HG03378 (cell line): ENCODE results near the gene CD37.
"Not testable (repeated sequence)": the region's sequence is repeated elsewhere in the genome, so short reads cannot be mapped to it uniquely, and the experiment has no call there.

Experiments used
- ATAC-seq: cut with Tn5 transposase; IDR thresholded peaks from one replicate; pipeline ENCODE4 v1.9.1; 2021; ENCODE audit warnings: mild to moderate bottlenecking, moderate library complexity; ENCODE audit not compliant: unreplicated experiment

CD37 gene, protein sequence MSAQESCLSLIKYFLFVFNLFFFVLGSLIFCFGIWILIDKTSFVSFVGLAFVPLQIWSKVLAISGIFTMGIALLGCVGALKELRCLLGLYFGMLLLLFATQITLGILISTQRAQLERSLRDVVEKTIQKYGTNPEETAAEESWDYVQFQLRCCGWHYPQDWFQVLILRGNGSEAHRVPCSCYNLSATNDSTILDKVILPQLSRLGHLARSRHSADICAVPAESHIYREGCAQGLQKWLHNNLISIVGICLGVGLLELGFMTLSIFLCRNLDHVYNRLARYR

DNA sequence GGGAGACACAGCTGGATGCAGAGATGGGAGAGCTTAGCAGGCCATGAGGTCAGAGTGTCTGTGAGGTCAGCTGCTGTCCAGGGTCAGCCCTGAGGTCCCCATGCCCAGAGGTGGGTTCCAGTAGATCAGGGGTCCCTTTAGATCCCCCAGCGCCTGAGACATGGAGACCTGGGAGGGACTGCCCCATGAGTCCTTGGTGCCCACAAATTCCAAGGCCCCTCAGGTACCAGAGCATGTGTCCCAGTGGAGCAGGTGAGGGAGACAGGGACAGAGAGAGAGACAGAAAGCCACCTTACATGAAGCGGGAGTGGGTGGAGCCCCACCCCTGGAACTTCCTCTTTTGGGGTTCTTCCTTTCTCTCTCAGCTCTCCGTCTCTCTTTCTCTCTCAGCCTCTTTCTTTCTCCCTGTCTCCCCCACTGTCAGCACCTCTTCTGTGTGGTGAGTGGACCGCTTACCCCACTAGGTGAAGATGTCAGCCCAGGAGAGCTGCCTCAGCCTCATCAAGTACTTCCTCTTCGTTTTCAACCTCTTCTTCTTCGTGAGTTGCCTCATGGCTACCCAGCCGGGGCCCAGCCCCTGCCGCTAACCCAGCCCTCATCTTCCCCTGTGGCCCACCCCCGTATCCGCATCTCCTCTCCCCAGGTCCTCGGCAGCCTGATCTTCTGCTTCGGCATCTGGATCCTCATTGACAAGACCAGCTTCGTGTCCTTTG is at the start of gene CD37:
Gene CD37 (plus strand): TSS at position 336 of the 713 bp plus-strand sequence. CDS start 135 bp downstream, at position 471.
- ATAC-seq: no peak

GRCh38 chr19:49287141-49287770 is 48.0 kb upstream of the CD37 start:
- no peak for ATAC-seq

GRCh38 chr19:49288205-49288604 is 47.0 kb upstream of the CD37 start:
- ATAC-seq: not testable (repeated sequence)

GRCh38 chr19:49289286-49289685 is 45.9 kb upstream of the CD37 start:
- not testable (repeated sequence) for ATAC-seq

DNA sequence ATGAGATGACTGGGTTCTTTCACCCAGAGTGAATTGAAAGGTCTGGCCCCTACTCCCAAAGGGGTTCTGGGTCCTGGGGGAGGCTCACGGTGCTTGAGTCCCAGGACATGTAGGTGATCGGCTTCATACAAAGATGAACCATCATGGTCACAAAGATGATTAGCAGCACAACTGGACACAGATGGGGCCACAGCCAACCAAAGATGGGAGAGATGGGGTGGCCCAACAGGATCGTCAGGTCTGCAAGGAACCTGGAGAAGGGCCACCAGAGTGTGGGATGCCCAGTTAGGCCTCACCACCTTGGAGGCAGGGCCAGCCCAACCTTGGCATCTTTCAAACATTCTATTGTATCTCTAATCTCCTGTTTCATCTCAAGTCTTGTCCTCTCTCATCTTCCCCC is 44.7 kb upstream of the CD37 start:
- no peak for ATAC-seq

DNA sequence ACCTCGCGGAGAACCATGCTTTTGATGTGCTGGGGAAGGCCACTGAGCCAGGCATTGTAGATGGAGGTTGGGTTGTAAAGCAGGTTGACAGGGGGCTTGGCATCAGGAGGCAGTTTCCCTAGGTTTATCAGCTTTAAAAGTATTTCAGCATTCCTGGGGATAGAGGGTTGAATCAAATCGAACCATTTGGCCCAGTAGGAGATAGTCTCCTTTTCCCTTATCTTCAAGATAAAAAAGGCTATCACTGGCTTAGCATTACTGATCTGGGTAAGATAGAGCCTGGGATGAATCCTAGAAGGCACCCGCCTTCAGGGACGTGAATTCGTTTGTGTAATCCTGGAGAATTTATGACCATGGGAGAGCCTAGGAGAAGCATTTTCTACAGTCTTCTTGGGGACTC is 40.8 kb upstream of the CD37 start:
- ATAC-seq: no peak

- ATAC-seq: no peak
These were observed 39.9 kb upstream of the CD37 start for GRCh38 chr19:49295208-49295880.

- no peak for ATAC-seq
These were observed 37.8 kb upstream of the CD37 start for GRCh38 chr19:49297403-49297802.

DNA sequence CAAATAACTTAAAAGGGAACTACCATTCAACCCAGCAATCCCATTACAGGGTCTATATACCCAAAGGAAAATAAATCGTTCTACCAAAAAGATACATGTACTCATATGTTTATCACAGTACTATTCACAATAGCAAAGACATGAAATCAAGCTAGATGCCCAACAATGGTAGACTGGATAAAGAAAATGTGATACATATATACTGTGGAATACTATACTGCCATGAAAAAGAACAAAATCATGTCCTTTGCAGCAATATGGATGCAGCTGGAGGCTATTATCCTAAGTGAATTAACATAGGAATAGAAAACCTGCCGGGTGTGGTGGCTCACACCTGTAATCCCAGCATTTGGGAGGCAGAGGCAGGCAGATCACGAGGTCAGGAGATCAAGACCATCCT is 36.6 kb upstream of the CD37 start:
- ATAC-seq: not testable (repeated sequence)

- ATAC-seq: peak; percentile 54
These were observed 33.9 kb upstream of the CD37 start for GRCh38 chr19:49301165-49301865.

DNA sequence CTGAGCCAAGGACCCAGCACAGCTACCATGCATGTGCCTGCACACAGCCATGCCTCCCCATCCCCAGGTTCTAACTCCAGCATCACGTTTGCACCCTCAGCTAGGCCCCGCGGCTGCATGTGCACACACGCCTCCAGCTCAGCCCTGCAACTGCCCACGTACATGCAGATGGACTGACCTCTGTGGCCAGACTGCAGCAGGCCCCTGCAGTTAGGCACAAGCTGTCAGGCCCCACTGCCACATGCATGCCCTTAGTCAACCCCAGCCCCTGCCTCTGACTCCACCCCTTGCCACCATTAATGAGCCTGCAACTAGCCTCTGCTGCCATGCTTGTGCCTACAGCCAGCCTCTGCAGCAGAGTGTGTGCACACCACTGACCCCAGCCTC is 33.3 kb upstream of the CD37 start:
- ATAC-seq: no peak

GRCh38 chr19:49306734-49307133 is 28.5 kb upstream of the CD37 start:
- not testable (repeated sequence) for ATAC-seq

- no peak for ATAC-seq
These were observed 26.1 kb upstream of the CD37 start for GRCh38 chr19:49309087-49309486.

- no peak for ATAC-seq
These were observed 20.1 kb upstream of the CD37 start for GRCh38 chr19:49315111-49315510.

- no peak for ATAC-seq
These were observed 18.9 kb upstream of the CD37 start for GRCh38 chr19:49316284-49316683.

- no peak for ATAC-seq
These were observed 16.9 kb upstream of the CD37 start for GRCh38 chr19:49318296-49318695.

GRCh38 chr19:49324801-49325576 is 10.2 kb upstream of the CD37 start, which contains the start of gene SLC6A16:
Gene SLC6A16, minus strand, starts transcription at chr19:49325191. Its CDS starts 13,844 bp downstream, at chr19:49311347.
- ATAC-seq: no peak

- not testable (repeated sequence) for ATAC-seq
These were observed 9.4 kb upstream of the CD37 start for GRCh38 chr19:49325756-49326155.

DNA sequence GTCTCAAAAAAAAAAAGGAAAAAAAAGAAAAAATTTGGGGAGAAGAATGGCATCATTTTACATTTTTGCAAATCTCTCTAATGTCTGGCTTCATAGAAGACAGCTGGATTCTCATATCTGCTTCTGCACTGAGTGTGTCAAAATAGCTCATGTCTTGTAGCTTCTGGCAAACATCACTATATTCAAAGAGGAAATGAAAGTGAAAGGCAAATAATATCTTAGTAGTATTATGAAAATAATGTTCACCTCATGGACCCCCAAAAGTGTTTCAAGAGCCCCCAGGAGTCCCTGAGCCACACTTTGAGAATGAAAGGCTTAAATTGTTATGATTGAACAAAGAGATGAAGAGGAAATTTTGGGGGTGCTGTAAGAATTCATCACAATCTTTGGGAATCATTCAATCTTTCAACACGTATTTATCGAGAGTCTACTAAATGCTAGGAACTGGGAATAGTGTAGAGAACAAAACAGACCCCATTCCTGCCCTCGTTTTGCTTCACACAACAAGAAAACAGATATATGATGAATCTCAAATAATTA is 9.0 kb upstream of the CD37 start:
- ATAC-seq: no peak
